C4-2B (cell line): ENCODE measurements around the gene GDF7.
"Not testable (repeated sequence)": the region's sequence is repeated elsewhere in the genome, so short reads cannot be mapped to it uniquely, and the experiment has no call there.

Experiments
- CTCF ChIP-seq: fragments of 450-650 bp; conservative IDR thresholded peaks from 2 replicates; pipeline ENCODE4 v1.5.1; 2017; ENCODE audit warnings: mild to moderate bottlenecking
- ZFX ChIP-seq: fragments of 450-650 bp; IDR thresholded peaks from 2 replicates; pipeline ENCODE4 v1.6.1; 2017

- TF ChIP-seq ZFX, CTCF: not testable (repeated sequence)
These were observed 47.5 kb downstream of the GDF7 start for GRCh38 chr2:20714412-20714811.
